HepG2 (cell line): ENCODE data around the gene KCNQ5. TPM values are rescaled to one million over a fixed set of nuclear protein-coding genes. Genes with fewer than 3 reads are reported as not detected.

Experiments
- ATAC-seq: fragments of 200-7000 bp; cut with Tn5 transposase; 3 replicates; pipeline ENCODE4 v1.9.1; 2020; ENCODE audit warnings: mild to moderate bottlenecking, moderate library complexity
- BruUV-seq: library from RNA; stranded (reverse); fragments of 400-500 nt; replicated peaks from 2 replicates; lab custom pipeline; 2021; lab: Mats Ljungman, UMichigan
- CTCF ChIA-PET: fragments of 300-600 bp; formaldehyde crosslinking; extraction: SDS; loops from one replicate; lab custom pipeline; 2021; ENCODE audit warnings: low total read pairs, inconsistent platforms, low intra/inter-chr PET ratio; lab: Yijun Ruan, JAX
- POLR2A ChIA-PET: fragments of 350-600 bp; sonication (Branson Sonifier 250); formaldehyde crosslinking; loops from one replicate; lab custom pipeline; 2020; ENCODE audit warnings: antibody characterized with exemption, inconsistent platforms; lab: Yijun Ruan, JAX
- DNase-seq: peaks from one replicate; pipeline ENCODE4 v3.0.0-alpha.2; 2015; ENCODE audit warnings: low spot score
- FAIRE-seq: peaks from 3 replicates; lab custom pipeline; 2011; peaks lifted over from hg19 to GRCh38; lab: Jason Lieb, UNC
- H2AFZ ChIP-seq: one replicate; pipeline ENCODE4 v1.6.1; 2011; ENCODE audit warnings: low read length, inconsistent platforms
- H3K27ac ChIP-seq: fragments of 300-600 bp; 3 replicates; pipeline ENCODE4 v1.8.0; 2011; ENCODE audit warnings: mixed run types, mild to moderate bottlenecking, mixed read lengths, low read length, inconsistent platforms; ENCODE audit not compliant: insufficient read depth; ENCODE audit errors: extremely low read length
- H3K27me3 ChIP-seq, 2 experiments: fragments of 200-600 bp in 1 of 2; 2 replicates in 1 of 2; 3 replicates in 1 of 2; pipeline versions ENCODE4 v1.6.0 to v1.8.0; 2011; ENCODE audit warnings: low read length in 2 of 2, mild to moderate bottlenecking in 2 of 2, moderate library complexity in 2 of 2, inconsistent platforms in 1 of 2; ENCODE audit not compliant: insufficient read depth in 2 of 2, control insufficient read depth in 1 of 2
- H3K36me3 ChIP-seq, 2 experiments: fragments of 200-600 bp in 1 of 2; replicated peaks in 1 of 2; 2 replicates in 1 of 2; 3 replicates in 1 of 2; pipeline versions ENCODE4 v1.5.1 to v1.8.0; 2011; ENCODE audit warnings: low read length in 2 of 2, inconsistent platforms in 1 of 2; ENCODE audit not compliant: insufficient read depth in 2 of 2, control insufficient read depth in 1 of 2
- H3K4me1 ChIP-seq: 2 replicates; pipeline ENCODE4 v1.5.1; 2012; ENCODE audit warnings: low read length, inconsistent platforms; ENCODE audit not compliant: insufficient read depth
- H3K4me2 ChIP-seq: 2 replicates; pipeline ENCODE4 v1.6.0; 2011; ENCODE audit warnings: low read depth, low read length, inconsistent platforms
- H3K4me3 ChIP-seq, 3 experiments: fragments of 200-600 bp in 1 of 3; sonication (generic), shearing (Covaris generic) in 1 of 3; replicated peaks in 1 of 3; 2 replicates each; pipeline ENCODE4 v1.5.1; 2011 to 2016; ENCODE audit warnings: low read length in 3 of 3, inconsistent platforms in 2 of 3, low read depth in 2 of 3, mild to moderate bottlenecking in 2 of 3, control low read depth in 1 of 3, mixed read lengths in 1 of 3; ENCODE audit not compliant: insufficient read depth in 1 of 3
- H3K79me2 ChIP-seq: one replicate; pipeline ENCODE4 v1.6.1; 2011; ENCODE audit warnings: low read length, inconsistent platforms; ENCODE audit not compliant: insufficient read depth
- H3K9ac ChIP-seq: 2 replicates; pipeline ENCODE4 v1.6.0; 2011; ENCODE audit warnings: mild to moderate bottlenecking, low read depth, low read length, inconsistent platforms; ENCODE audit not compliant: insufficient read depth
- H3K9me3 ChIP-seq: 2 replicates; pipeline ENCODE4 v1.5.1; 2012; ENCODE audit warnings: mild to moderate bottlenecking, low read length
- H4K20me1 ChIP-seq: 2 replicates; pipeline ENCODE4 v1.6.0; 2011; ENCODE audit warnings: inconsistent platforms, mild to moderate bottlenecking, low read length, moderate library complexity; ENCODE audit not compliant: insufficient read depth
- HES4 ChIP-seq: sonication (generic); formaldehyde crosslinking; IDR thresholded peaks from 2 replicates; pipeline ENCODE4 v1.9.0; 2021; ENCODE audit warnings: mild to moderate bottlenecking, missing genetic modification reagents, borderline replicate concordance
- MAFF ChIP-seq: IDR thresholded peaks from 2 replicates; pipeline ENCODE4 v1.6.1; 2011; ENCODE audit warnings: low read depth, low read length, improper control_type of control experiment
- MAFG ChIP-seq: sonication (generic); formaldehyde crosslinking; IDR thresholded peaks from 2 replicates; pipeline ENCODE4 v1.5.1; 2020; ENCODE audit warnings: mild to moderate bottlenecking, missing genetic modification reagents
- MAFK ChIP-seq, 2 experiments: IDR thresholded peaks in 1 of 2; conservative IDR thresholded peaks in 1 of 2; 2 replicates each; pipeline ENCODE4 v1.6.1; 2011; ENCODE audit warnings: improper control_type of control experiment in 2 of 2, low read length in 2 of 2
- MBD4 ChIP-seq: IDR thresholded peaks from 2 replicates; pipeline ENCODE4 v1.6.1; 2012; ENCODE audit warnings: low read length, inconsistent platforms, borderline replicate concordance
- MNT ChIP-seq: fragments of 450-650 bp; IDR thresholded peaks from 2 replicates; pipeline ENCODE4 v1.6.1; 2016
- SOX6 ChIP-seq, 2 experiments: fragments of 450-650 bp in 1 of 2; sonication (generic) in 1 of 2; formaldehyde crosslinking in 1 of 2; IDR thresholded peaks; 2 replicates each; pipeline versions ENCODE4 v1.4.0 to v1.6.1; 2017 to 2020; ENCODE audit warnings: antibody characterized with exemption in 1 of 2, mild to moderate bottlenecking in 1 of 2, missing genetic modification reagents in 1 of 2
- STAG1 ChIP-seq: sonication (generic); formaldehyde crosslinking; IDR thresholded peaks from 2 replicates; pipeline ENCODE4 v1.4.0; 2020; ENCODE audit warnings: missing genetic modification reagents
- WGBS: methylation state at CpG from one replicate; pipeline ENCODE4 v1.1.6; 2017; ENCODE audit warnings: low lambda C conversion rate; 5-methylcytosine and 5-hydroxymethylcytosine counted together
- in situ Hi-C: cut with HindIII; loops from 2 replicates; pipeline ENCODE4 v1.10.0; 2017; ENCODE audit warnings: low pct_unique_long_range_greater_than_20kb; ENCODE audit not compliant: extremely low pct_ligation_motif_present
- intact Hi-C: fragments of 100-400 bp; cut with micrococcal nuclease; formaldehyde crosslinking; loops from one replicate; pipeline ENCODE4 v1.10.0; 2022; ENCODE audit not compliant: unreplicated experiment
- polyA plus RNA-seq, 8 experiments: library from polyadenylated mRNA; depleted of rRNA in 3 of 8; stranded (reverse) in 7 of 8; unstranded in 1 of 8; fragments of >200 nt; fragmentation: Illumina TruSeq in 4 of 8; extraction: Trizol in 4 of 8; gene quantifications; 2 replicates each; pipeline versions ENCODE4 v1.2.1 to v1.2.3, GENCODE V29; 2011 to 2016; ENCODE audit warnings: low read depth in 4 of 8, missing spikeins in 1 of 8, mixed read lengths in 1 of 8; ENCODE audit not compliant: insufficient read depth in 1 of 8
- total RNA-seq, 5 experiments: library from RNA; depleted of rRNA; stranded (reverse); fragments of >200 nt; fragmentation: Illumina TruSeq; extraction: Trizol; gene quantifications; 2 replicates each; pipeline ENCODE4 v1.2.3, GENCODE V29; 2016; ENCODE audit warnings: low read depth in 1 of 5
- TF ChIP-seq, protein P1 (sequence below): sonication (generic); formaldehyde crosslinking; IDR thresholded peaks from 2 replicates; pipeline ENCODE4 v1.4.0; 2020; ENCODE audit warnings: mild to moderate bottlenecking, missing genetic modification reagents

The KCNQ5 gene
- total and polyA plus RNA-seq, 2 of the 13 experiments (the other 11 are each of a cell fraction or from before 2014, with no cell fraction given): 0.04 TPM; not detected in 1

GRCh38 chr6:72724545-72724944, 102.7 kb downstream of the KCNQ5 start:
- intact Hi-C loops: no loop called here
- in situ Hi-C loops: no loop called here
- Histone ChIP-seq H3K9me3 (no peaks in the 10 kb centered on the region), H3K9ac (no peak overlapping the region), H3K4me3 (no peak overlapping the region), H4K20me1 (no peaks in the 10 kb centered on the region), H3K4me1 (no peaks in the 10 kb centered on the region), H3K4me2 (no peak overlapping the region), H3K27me3 (no peaks in the 10 kb centered on the region), H3K36me3 (no peaks in the 10 kb centered on the region), H2AFZ (no peak overlapping the region), H3K27ac (no peak overlapping the region), H3K79me2 (no peaks in the 10 kb centered on the region)
- BruUV-seq: no TSS peak
- no peak for FAIRE-seq
- CTCF ChIA-PET: no interaction called here
- POLR2A ChIA-PET: no interaction called here
- TF ChIP-seq HES4 (CRISPR knock-in tag) (no peak), MNT (peak; percentile 63), MAFG (no peak)
- no peak for DNase-seq
- 0% methylated on average over 2 of the region's 2 CpGs for WGBS
- ATAC-seq: no peak

- WGBS: 2% methylated on average over 3 of the region's 3 CpGs
- POLR2A ChIA-PET: no interaction called here
- CTCF ChIA-PET: no interaction called here
Measured at GRCh38 chr6:72728706-72729343, 107.0 kb downstream of the KCNQ5 start.

More at GRCh38 chr6:72728706-72729343, 107.0 kb downstream of the KCNQ5 start:
- no peak for FAIRE-seq
- in situ Hi-C loops: no loop called here
- Histone ChIP-seq H3K4me1 (no peaks in the 10 kb centered on the region), H3K79me2 (no peaks in the 10 kb centered on the region), H2AFZ (no peak overlapping the region), H3K36me3 (no peaks in the 10 kb centered on the region), H3K27ac (no peak overlapping the region), H3K27me3 (no peaks in the 10 kb centered on the region), H3K9me3 (no peaks in the 10 kb centered on the region), H3K4me2 (no peak overlapping the region), H3K4me3 (no peak overlapping the region), H4K20me1 (no peaks in the 10 kb centered on the region), H3K9ac (no peak overlapping the region)
- no peak for ATAC-seq
- no peak for TF ChIP-seq SOX6 (IDR thresholded peaks at IDR 0.05)
- TF ChIP-seq SOX6 (CRISPR knock-in tag; IDR thresholded peaks at IDR 0.05): no peak
- TF ChIP-seq STAG1 (CRISPR knock-in tag): no peak
- TF ChIP-seq, protein P1, sequence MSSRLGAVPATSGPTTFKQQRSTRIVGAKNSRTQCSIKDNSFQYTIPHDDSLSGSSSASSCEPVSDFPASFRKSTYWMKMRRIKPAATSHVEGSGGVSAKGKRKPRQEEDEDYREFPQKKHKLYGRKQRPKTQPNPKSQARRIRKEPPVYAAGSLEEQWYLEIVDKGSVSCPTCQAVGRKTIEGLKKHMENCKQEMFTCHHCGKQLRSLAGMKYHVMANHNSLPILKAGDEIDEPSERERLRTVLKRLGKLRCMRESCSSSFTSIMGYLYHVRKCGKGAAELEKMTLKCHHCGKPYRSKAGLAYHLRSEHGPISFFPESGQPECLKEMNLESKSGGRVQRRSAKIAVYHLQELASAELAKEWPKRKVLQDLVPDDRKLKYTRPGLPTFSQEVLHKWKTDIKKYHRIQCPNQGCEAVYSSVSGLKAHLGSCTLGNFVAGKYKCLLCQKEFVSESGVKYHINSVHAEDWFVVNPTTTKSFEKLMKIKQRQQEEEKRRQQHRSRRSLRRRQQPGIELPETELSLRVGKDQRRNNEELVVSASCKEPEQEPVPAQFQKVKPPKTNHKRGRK (CRISPR knock-in tag): no peak
- no peak for TF ChIP-seq MBD4
- TF ChIP-seq MAFF: peak; percentile 29; the same call in 1 of the 2 replicates
- peak in 1 of 2 experiments; percentile 66; a peak in 2 of 4 replicates for TF ChIP-seq MAFK (conservative IDR thresholded peaks at IDR 0.05 in 1 of 2, IDR thresholded peaks at IDR 0.05 in 1 of 2; ENCODE audit: low read length in 2 of 2)
- intact Hi-C loops: no loop called here
- DNase-seq: no peak
- no TSS peak for BruUV-seq
